GM19328 (cell line): ENCODE results near the gene CHD6.

Experiments used
- ATAC-seq: cut with Tn5 transposase; IDR thresholded peaks from one replicate; pipeline ENCODE4 v1.9.1; 2021; ENCODE audit warnings: mild to moderate bottlenecking, moderate library complexity; ENCODE audit not compliant: unreplicated experiment

The CHD6 gene

DNA sequence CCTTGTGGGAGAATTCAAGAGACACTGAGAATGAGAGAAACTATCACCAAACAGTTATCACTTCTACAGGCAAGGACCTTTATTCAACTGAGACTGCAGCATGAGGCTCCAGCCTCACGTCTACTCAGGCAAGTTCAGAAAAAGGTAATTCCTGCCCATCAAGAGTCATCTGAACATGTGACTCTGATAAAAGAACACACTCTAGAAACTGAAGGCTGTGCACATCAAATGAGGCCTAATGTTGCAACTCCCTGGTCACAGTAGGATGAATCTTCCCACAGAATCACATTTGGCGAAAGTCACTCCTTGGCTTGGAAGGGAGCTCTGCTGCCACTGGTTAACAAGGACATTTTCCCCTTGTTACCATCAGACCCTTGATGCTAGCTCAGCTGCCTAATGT, 180.3 kb downstream of the CHD6 start:
- ATAC-seq, result no peak

DNA sequence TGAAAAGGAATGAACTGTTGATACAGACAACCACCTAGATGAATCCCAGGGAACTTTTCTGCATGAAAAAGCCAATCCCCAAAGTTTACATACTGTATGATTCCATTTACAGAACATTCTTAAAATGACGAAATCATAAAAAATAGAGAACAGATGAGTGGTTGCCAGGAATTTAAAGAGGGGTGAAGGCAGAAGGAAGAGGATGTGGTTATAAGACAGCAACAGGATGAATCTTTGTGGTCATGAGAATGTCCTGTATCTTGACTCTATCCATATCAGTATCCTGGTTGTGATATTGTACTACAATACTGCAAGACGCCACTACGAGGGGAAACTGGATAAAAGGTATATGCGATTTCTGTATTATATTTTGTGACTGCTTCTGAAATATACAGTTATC, 181.5 kb downstream of the CHD6 start:
- no peak for ATAC-seq

DNA sequence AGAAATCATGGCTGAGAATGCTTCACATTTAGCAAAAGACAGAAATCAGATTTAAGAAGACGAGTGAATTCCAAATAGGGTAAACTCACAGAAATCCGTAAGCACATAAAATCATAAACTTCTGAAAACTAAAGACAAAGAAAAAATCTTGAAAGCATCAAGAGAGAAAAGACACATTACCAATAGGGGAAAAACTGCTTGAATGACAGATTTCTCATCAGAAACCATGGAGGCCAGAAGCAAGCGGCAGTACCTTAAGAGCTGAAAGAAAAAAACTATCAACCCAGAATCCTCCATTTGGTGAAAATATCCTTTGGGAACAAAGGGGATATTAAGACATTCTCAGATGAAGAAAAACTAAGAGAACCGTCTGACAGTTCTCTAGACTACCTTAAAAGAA, 185.0 kb downstream of the CHD6 start:
- no peak for ATAC-seq

DNA sequence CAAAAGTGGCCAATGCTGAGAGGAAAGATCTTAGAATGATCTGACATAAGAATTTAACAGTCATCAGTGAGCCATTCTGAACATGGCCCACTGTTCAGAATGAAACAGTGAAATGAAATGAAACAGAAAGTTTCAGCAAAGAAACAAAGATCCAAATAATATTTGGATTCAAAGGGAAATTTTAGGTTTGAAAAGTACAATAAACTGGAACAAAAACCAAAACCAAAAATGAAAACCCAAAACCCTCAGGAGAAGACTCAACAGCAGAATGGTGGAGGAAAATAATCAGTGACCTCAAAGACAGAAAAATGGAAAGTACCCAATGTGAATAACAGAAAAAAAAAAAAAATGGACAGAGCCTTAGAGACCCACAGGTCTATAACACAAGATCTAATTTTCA, 185.4 kb downstream of the CHD6 start:
- no peak for ATAC-seq

DNA sequence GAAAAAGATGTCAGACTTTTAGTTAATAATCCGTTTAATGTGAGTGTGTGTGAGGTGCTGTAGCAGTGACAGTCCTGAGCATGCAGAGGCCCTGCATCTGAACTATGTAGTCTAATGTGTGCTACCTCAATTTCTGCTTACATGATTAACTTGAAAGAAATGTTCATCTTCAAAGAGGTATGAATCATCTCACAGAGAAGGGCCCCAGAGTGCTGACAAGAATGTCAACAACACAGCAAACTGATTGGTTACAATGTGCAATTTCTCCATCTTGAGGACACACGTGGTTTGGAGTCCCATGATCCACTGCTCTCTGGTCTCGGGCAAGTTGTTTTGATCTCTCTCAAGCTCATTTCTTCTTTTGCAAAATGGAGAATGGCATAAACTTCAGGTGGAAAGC, 189.9 kb downstream of the CHD6 start:
- no peak for ATAC-seq

DNA sequence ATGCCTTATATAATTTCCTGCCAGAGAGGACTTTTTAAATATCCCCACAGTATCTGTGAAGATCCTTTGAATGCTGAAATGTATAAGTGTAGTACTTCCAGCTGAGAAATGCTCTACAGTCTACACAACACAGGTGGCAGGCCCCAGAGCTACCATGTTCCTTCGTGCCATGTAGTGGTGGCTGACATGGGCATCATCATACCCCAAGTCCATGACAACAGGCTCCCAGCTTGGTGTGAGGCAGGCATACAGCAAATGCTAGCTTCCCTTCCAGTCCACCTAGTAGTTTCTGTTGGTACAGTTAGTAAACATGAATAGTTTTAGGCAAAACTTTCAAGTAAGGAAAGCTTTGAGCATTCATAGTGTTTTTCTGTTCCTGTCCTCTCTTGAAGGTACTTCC, 190.3 kb downstream of the CHD6 start:
- ATAC-seq, result no peak

DNA sequence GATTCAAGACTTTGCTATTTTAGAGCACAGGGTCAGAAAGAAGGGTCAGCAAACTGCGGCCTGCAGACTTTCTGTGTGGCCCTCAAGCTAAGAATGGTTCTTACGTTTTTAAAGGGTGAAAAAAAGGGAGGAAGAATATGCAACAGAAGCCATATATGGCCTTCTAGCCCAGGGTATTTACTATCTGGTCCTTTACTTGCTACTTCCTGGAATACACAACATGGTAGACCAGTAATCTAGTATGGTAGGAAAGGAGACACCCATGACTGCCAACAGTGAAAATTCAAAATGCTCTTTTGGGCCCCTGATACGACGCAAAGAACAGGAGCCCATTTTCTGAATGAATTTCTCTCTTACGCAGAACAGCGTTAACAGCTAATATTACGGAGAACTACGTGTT, 191.2 kb downstream of the CHD6 start:
- no peak for ATAC-seq

DNA sequence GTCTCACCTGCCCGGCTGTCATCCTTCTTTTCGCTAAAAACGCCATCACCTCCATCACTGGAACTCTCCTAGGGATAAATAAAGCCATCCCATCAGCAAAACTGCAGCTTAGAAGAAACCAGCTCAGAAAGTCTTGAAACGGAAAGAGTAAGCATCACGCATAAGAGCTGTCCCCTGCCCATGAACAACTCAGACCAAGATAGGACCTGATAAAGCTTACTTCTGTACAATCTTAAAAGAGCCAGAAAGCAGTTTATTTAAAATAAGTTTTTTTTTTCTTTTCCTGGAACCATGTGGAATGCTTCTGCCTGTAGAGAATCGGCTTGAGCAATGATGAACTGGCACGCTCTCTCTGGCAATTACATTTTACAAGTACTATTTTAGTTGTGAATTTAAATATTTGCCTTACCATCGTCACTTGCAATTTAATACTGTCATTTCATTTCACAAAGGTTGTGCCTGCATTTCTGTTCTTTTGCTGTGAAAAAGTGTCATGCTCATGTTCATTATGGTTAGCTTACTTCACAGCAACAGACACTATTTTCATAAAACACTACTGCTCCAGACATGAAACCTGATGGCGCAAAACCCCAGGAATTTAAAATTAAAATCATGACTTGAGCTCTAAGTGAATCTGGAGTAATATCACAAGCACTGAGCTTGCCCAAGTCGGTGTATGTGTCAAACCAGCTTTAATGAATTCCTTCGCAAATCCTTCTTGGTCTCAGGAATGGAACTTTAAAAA, 191.9 kb downstream of the CHD6 start:
- ATAC-seq, result no peak

DNA sequence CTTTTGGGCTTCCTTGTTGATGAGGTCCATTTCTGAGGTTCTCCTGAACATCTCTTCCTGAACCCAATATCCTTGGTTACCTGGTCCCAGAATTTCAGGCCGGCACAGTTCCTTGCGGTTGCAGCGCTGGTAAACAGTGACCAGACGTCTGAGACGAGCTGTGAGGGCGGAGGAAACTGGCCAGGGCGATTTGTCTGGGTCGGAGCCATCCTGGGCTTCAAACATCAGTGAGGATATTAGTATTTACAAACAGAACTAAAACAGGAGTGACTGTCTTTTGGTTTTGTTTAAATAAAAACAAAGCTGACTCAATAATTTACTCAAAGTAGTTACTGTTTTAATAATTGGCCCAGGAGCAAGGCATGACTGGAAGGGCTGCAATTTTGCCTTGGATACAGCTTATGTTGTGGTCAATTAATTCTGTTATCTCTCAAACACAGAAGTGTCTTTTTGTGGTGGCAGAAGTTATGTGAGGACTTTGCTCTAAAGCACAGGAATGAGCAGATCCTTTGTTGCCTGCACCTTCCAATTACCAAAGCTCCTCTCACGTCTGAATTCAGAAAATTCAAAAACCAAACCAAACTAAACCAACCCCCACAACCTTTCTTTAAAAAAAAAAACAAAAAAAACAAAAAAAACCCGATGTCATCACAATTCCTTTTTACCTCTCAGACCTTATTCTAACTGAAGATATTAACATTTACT, 192.8 kb downstream of the CHD6 start:
- no peak for ATAC-seq

DNA sequence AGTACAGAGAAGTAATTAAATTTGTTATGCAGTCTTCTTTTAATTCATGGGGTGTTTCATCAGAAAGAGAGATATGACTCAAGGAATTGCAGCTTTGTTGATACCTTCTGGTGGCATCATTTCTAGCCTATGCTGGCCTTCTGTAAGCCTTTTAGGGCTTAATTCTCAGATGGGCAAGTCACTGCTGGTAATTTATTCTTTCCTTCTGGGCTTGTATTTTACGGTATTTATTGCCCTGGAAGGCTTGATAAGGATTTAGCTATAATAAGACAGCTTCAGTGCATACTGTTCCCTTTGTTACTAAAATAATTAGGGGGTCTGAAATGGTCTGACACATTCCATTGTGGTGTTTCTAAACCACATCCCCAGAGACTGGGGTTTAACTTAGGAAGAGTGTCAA, 193.6 kb downstream of the CHD6 start:
- ATAC-seq, result no peak

DNA sequence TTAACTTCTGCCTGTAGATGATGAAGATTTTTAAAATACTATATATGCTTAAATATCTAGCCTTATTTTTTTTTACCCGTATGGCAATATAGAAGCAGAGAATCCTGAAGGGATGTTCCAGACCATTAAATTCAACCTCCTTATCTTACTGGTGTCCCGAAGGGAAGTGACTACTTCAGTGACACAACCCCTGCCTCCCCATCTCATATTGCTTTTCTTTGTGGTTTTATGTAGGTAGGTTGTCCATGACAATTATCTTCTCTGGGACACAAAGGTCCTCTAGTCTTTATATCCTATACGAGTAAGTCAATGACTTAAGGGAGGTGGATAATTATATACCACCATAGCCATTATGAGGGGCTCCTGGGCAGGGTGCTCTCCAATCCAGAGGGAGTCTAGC, 194.2 kb downstream of the CHD6 start:
- no peak for ATAC-seq

DNA sequence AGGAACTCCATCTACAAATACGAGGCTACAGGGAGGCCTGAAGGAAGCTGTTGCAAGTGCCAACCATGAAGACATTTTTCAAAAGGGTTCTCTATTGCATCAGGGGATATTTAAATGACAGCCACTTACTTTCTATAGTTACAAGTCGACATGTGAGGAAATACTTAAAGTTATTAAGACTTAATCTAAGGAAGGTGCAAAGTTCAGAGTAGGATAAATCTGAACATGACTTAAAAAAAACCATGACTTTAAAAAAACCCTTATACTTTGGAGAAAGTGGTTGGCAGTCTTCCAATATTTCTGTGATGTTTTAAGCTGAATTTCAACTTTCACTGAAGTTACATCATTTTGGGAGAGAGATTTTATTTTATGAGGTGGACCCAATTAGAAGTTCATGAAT, 195.2 kb downstream of the CHD6 start:
- ATAC-seq, result no peak

DNA sequence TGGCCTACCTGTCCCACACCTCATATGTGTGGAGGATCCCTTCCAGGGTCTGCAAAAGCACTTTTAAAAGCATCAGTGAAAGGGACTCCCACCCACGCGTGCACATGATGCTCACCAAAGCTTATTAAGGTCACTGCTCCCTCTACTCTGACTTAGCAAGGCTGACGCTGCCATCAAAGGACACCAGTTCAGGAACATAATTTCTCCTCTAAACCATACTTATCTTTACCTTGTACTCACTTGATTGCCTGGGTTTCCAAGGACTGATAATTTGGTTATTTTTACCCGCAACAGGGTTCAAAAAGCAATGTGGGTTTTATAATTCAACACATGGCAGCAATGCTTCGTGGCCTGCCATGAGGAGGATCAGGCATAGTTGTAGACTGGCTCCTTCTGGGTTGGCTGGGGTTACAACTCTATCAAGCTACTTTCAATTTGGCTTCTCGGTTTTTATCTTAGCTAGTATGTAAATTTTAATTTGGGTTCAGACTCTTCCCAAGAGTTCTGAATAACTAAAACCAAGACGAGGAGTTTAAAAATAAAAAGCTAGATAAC, 199.4 kb downstream of the CHD6 start:
- ATAC-seq, result no peak

DNA sequence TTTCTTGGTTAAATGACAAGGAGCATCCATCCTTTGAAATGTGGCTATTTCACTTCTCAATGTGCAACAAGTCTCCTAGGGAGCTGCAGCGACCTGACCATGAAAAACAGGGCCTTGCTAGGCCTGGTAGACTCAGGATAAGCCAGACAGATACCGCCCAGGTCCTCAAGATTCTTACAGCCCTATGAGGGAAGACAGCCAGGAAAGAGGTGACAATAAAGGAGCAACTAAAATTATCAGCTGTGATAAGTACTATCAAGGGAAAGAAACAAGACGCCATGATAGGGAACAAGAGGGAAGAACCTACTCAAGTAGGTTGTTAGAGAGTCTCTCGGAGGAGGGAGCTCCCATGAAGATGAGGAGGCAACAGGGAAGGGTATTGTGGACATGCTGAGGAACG, 200.1 kb downstream of the CHD6 start:
- no peak for ATAC-seq

DNA sequence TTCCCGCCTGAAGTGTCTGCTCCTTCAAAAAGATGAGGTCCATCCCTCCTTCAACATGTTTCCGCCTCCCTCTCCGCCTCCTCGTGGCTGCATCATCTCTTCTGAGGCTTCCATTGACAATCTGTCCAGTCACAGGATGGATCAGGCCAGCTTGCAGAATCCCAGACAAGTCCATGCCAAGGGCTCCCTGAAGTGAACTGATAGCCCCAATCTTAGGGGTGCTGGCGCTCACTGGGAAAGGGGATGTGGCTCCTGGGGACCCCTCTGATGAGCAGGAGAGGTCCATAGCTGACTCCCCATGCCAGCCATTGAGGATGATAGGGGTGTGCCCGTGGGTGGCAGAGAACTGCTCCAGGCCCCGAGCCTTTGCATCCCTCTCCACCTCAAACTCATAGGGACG, 203.0 kb downstream of the CHD6 start:
- no peak for ATAC-seq

DNA sequence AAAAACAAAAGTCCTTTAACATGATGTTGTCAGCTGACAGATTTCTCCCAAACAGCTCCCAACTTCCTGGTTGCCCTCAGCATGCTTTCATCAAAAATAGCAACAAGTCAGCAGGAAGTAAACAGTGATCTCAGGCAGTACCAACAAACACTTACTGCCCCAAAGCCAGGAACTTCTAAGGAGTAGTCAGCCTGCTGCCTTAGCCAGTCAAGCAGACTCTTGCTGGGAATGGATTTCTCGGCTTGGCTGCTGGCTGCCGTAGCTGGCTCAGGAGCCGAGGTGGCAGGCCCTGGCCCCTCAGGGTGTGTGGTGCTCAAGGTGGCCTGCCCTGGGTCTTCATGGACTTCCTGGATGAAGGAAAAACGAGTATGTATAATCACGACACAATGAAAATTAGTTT, 205.0 kb downstream of the CHD6 start:
- no peak for ATAC-seq

DNA sequence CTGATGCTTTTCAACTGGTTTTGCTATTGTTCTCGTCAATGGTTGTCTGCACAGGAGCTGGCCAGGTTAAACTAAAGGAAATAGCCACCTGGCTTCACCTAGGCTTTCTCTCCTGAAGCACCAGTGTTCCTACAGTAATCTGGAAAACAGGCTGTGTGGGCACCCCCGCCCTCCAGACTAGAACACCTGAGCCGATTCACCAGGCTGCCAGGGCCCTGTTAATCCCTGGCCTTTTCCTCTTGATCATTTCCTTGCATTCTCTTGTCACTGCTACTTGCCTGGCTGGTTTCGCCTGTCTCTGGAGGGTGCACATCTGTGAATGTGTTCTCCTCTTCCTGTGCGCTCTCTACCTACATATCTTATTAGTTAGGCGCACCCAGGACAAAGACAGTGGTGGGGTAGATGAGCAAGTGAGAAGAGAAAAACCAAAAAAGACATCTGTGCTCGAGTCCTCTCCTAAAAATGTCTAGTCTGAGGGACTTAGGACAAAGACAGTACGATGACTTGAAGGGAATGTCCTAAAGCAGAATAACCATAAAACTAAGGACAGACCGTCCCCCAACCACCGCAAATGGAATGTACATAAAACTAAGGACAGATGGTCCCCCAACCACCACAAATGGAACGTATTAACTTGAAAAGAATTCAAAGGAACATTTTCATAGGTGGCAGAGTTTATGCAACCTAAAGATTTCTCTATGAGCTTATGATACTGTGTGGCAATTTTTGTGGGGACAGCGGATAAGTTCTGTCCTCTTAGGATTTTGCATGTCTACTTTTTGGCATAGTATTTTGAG, 205.7 kb downstream of the CHD6 start:
- no peak for ATAC-seq

DNA sequence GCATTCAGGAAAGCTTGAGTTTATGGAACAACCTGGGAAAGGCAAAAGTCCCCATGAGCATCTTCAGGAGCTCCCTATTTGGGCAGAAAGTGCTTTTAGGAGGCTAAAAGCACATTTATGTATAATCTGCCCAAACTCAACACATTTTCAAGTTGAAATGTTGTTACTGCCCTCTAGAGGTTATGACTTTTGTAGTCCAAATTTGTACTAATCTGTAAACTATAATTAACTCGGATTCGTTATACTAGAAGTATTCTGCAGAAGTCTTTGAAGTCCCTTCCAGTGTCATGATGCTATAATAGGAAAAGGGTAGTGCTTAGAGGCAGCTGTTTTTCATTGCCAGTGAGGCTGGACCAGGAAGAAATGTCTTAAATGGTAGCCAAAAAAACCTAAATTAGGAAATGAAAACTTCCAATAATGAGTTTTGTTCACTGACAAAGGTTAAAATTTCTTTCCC, 206.8 kb downstream of the CHD6 start:
- ATAC-seq, result no peak

DNA sequence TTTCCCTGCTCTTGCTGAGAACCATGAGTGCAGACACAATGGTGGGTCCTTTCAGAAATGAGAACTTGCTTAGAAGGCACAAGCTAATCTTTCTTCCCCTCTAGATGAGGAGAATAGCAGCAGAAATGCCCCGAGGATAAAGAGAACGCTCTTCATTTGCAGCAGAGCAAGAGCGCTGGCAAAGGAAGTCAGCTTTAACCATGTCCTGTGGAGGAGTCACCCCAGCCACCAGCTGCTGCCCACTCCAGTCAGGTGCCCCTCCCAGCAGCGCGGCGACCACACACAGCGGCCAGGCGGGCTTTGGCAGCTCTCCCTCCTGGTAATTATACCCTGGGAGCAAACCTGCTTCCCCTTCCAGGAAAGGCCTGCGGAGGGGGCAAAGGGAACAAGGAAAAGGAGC, 209.2 kb downstream of the CHD6 start:
- ATAC-seq, result no peak

DNA sequence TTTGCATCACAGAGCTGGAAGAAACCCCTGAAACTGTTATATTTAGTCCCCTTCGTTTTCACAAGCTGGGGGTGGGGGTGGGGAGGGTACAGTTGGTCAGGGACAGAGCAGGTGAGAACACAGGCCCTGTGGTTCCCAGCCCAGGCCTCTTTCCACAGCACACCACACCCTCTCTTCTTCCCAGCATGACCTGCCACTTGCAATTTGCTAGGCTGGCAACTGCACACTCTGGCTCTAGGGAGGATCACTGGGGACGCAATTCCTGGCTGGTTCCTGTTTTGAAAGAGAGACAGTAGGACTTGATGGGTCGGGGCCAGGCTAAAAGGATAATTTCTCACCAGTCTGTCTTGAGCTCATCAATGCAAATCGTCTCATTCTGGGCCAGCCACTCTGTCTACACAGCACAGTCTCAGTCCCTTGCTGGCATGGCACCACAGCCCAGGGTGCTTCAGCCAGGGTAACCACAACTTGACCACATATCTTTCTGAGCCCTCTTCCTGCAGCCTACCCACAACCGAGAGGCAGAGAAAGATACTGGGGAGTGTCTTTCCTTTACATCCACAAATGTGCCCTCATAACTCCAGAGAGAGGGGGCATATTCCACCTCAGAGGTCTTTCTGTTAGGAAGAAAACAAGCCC, 209.9 kb downstream of the CHD6 start:
- no peak for ATAC-seq

DNA sequence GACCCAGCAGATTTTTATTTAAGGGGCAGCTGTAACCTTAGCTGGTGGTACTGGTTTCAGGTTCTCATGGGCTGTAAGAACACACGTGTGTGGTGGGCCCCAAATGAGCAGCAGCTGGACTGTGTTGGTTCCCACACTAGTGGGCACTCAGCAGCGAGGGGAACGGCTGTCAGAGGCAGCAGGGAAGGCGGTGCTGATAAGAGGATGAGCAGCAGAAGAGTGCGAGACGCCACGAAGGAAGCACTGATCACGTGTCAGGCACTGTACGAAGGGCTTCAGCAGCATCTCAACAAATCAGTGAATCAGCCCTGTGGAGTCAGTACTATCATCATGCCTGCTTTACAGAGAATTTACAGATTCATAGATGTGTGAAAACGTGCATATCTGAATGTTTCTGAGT, 210.6 kb downstream of the CHD6 start:
- ATAC-seq, result no peak
